GM23338 (cell line): Measurements from ENCODE around the gene THADA.

Source experiments
- CREB1 ChIP-seq: fragments of 250-450 bp; sonication (Bioruptor Pico); IDR thresholded peaks from 2 replicates; pipeline ENCODE4 v1.5.0; 2020; ENCODE audit warnings: low read depth, mild to moderate bottlenecking, moderate library complexity
- CTCF ChIP-seq, 2 experiments: fragments of 200-600 bp in 1 of 2; sonication (generic) in 1 of 2; conservative IDR thresholded peaks; 2 replicates each; pipeline versions ENCODE4 v1.5.1 to v1.6.1; 2016 to 2017; ENCODE audit warnings: antibody characterized with exemption in 2 of 2, low read depth in 2 of 2, mild to moderate bottlenecking in 2 of 2, moderate library complexity in 1 of 2
- EZH2 ChIP-seq: fragments of 200-600 bp; sonication (generic); IDR thresholded peaks from one replicate; pipeline ENCODE4 v1.8.0; 2017; ENCODE audit warnings: antibody characterized with exemption, mild to moderate bottlenecking, low read depth; ENCODE audit not compliant: unreplicated experiment
- EZH2phosphoT487 ChIP-seq: fragments of 200-600 bp; sonication (generic); IDR thresholded peaks from one replicate; pipeline ENCODE4 v1.8.1; 2018; ENCODE audit warnings: antibody characterized with exemption; ENCODE audit not compliant: unreplicated experiment
- JUNB ChIP-seq: IDR thresholded peaks from one replicate; pipeline ENCODE4 v1.6.1; 2016; ENCODE audit warnings: antibody characterized with exemption; ENCODE audit not compliant: unreplicated experiment
- NANOG ChIP-seq: IDR thresholded peaks from 2 replicates; pipeline ENCODE4 v1.6.1; 2016; ENCODE audit warnings: antibody characterized with exemption, borderline replicate concordance
- POLR2AphosphoS5 ChIP-seq: IDR thresholded peaks from 2 replicates; pipeline ENCODE4 v1.6.1; 2016; ENCODE audit warnings: antibody characterized with exemption, low read depth
- STAT1 ChIP-seq: IDR thresholded peaks from one replicate; pipeline ENCODE4 v1.6.1; 2016; ENCODE audit warnings: antibody characterized with exemption; ENCODE audit not compliant: unreplicated experiment
- ZNF114 ChIP-seq: fragments of 250-450 bp; sonication (Bioruptor Pico); IDR thresholded peaks from 2 replicates; pipeline ENCODE4 v1.5.0; 2020; ENCODE audit warnings: mild to moderate bottlenecking, moderate library complexity
- ZNF331 ChIP-seq: fragments of 250-450 bp; sonication (Bioruptor Pico); IDR thresholded peaks from 2 replicates; pipeline ENCODE4 v1.5.0; 2020; ENCODE audit warnings: low read depth, mild to moderate bottlenecking, moderate library complexity
- TF ChIP-seq, protein P1 (sequence below): IDR thresholded peaks from one replicate; pipeline ENCODE4 v1.6.1; 2018; ENCODE audit warnings: antibody characterized with exemption; ENCODE audit not compliant: unreplicated experiment
- TF ChIP-seq, protein P2 (sequence below): IDR thresholded peaks from 2 replicates; pipeline ENCODE4 v1.6.1; 2016; ENCODE audit warnings: antibody characterized with exemption
- TF ChIP-seq, protein P3 (sequence below): fragments of 250-450 bp; sonication (Bioruptor Pico); IDR thresholded peaks from 2 replicates; pipeline ENCODE4 v1.5.0; 2020; ENCODE audit warnings: mild to moderate bottlenecking, moderate library complexity

DNA sequence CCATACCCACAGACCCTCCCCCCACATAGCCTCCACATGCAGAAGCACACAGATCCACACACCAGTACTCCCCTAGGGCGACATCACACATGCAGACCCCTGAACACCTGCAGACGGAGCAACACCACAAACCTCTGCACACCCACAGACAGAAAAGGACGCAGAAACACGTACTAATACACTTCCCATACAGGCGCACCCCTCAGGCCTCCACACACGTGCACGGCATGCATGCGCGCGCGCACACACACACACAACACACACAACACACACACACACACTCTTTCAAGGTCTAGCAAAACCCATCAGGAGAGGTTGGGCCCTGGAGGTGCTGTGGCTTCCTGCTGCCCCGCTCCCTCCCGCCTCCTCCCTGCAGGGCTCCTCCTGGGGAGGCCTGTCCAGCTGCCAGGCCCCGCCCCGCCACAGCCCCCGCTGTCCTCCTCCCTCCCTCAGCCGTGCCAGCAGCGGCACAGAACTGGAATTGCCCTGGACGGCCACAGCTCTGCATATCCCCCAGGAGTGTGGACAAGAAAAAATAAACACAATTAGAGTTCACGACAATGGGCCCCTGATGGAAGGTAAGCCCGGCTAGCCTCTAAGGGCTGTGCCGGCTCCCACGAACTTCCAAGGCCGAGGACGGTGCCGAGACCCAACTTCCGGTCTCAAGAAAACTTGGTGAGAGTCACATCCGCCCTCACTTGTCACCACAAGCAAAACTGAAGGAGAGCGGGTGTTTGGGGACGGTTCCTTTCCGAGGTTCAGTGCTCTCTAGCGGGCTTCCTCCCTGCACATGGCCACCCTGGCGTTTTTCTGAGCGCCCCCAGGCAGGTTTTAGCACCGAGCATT is 376.2 kb downstream of the THADA start:
- TF ChIP-seq CTCF (conservative IDR thresholded peaks at IDR 0.05; ENCODE audit: low read depth in 2 of 2) (no peak), STAT1 (no peak), POLR2AphosphoS5 (no peak; the same call in 1 of the 2 replicates), EZH2 (no peak), EZH2phosphoT487 (no peak), ZNF114 (no peak), CREB1 (CRISPR knock-in tag) (no peak), JUNB (no peak), ZNF331 (no peak), NANOG (no peak)
- TF ChIP-seq, protein P1, sequence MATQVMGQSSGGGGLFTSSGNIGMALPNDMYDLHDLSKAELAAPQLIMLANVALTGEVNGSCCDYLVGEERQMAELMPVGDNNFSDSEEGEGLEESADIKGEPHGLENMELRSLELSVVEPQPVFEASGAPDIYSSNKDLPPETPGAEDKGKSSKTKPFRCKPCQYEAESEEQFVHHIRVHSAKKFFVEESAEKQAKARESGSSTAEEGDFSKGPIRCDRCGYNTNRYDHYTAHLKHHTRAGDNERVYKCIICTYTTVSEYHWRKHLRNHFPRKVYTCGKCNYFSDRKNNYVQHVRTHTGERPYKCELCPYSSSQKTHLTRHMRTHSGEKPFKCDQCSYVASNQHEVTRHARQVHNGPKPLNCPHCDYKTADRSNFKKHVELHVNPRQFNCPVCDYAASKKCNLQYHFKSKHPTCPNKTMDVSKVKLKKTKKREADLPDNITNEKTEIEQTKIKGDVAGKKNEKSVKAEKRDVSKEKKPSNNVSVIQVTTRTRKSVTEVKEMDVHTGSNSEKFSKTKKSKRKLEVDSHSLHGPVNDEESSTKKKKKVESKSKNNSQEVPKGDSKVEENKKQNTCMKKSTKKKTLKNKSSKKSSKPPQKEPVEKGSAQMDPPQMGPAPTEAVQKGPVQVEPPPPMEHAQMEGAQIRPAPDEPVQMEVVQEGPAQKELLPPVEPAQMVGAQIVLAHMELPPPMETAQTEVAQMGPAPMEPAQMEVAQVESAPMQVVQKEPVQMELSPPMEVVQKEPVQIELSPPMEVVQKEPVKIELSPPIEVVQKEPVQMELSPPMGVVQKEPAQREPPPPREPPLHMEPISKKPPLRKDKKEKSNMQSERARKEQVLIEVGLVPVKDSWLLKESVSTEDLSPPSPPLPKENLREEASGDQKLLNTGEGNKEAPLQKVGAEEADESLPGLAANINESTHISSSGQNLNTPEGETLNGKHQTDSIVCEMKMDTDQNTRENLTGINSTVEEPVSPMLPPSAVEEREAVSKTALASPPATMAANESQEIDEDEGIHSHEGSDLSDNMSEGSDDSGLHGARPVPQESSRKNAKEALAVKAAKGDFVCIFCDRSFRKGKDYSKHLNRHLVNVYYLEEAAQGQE: no peak
- TF ChIP-seq, protein P2, sequence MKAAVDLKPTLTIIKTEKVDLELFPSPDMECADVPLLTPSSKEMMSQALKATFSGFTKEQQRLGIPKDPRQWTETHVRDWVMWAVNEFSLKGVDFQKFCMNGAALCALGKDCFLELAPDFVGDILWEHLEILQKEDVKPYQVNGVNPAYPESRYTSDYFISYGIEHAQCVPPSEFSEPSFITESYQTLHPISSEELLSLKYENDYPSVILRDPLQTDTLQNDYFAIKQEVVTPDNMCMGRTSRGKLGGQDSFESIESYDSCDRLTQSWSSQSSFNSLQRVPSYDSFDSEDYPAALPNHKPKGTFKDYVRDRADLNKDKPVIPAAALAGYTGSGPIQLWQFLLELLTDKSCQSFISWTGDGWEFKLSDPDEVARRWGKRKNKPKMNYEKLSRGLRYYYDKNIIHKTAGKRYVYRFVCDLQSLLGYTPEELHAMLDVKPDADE: no peak
- TF ChIP-seq, protein P3, sequence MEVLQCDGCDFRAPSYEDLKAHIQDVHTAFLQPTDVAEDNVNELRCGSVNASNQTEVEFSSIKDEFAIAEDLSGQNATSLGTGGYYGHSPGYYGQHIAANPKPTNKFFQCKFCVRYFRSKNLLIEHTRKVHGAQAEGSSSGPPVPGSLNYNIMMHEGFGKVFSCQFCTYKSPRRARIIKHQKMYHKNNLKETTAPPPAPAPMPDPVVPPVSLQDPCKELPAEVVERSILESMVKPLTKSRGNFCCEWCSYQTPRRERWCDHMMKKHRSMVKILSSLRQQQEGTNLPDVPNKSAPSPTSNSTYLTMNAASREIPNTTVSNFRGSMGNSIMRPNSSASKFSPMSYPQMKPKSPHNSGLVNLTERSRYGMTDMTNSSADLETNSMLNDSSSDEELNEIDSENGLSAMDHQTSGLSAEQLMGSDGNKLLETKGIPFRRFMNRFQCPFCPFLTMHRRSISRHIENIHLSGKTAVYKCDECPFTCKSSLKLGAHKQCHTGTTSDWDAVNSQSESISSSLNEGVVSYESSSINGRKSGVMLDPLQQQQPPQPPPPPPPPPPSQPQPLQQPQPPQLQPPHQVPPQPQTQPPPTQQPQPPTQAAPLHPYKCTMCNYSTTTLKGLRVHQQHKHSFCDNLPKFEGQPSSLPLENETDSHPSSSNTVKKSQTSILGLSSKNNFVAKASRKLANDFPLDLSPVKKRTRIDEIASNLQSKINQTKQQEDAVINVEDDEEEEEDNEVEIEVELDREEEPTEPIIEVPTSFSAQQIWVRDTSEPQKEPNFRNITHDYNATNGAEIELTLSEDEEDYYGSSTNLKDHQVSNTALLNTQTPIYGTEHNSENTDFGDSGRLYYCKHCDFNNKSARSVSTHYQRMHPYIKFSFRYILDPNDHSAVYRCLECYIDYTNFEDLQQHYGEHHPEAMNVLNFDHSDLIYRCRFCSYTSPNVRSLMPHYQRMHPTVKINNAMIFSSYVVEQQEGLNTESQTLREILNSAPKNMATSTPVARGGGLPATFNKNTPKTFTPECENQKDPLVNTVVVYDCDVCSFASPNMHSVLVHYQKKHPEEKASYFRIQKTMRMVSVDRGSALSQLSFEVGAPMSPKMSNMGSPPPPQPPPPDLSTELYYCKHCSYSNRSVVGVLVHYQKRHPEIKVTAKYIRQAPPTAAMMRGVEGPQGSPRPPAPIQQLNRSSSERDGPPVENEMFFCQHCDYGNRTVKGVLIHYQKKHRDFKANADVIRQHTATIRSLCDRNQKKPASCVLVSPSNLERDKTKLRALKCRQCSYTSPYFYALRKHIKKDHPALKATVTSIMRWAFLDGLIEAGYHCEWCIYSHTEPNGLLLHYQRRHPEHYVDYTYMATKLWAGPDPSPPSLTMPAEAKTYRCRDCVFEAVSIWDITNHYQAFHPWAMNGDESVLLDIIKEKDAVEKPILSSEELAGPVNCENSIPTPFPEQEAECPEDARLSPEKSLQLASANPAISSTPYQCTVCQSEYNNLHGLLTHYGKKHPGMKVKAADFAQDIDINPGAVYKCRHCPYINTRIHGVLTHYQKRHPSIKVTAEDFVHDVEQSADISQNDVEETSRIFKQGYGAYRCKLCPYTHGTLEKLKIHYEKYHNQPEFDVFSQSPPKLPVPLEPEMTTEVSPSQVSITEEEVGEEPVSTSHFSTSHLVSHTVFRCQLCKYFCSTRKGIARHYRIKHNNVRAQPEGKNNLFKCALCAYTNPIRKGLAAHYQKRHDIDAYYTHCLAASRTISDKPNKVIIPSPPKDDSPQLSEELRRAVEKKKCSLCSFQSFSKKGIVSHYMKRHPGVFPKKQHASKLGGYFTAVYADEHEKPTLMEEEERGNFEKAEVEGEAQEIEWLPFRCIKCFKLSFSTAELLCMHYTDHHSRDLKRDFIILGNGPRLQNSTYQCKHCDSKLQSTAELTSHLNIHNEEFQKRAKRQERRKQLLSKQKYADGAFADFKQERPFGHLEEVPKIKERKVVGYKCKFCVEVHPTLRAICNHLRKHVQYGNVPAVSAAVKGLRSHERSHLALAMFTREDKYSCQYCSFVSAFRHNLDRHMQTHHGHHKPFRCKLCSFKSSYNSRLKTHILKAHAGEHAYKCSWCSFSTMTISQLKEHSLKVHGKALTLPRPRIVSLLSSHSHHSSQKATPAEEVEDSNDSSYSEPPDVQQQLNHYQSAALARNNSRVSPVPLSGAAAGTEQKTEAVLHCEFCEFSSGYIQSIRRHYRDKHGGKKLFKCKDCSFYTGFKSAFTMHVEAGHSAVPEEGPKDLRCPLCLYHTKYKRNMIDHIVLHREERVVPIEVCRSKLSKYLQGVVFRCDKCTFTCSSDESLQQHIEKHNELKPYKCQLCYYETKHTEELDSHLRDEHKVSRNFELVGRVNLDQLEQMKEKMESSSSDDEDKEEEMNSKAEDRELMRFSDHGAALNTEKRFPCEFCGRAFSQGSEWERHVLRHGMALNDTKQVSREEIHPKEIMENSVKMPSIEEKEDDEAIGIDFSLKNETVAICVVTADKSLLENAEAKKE (CRISPR knock-in tag): no peak
